A549 (cell line): ENCODE data around the gene MYO5C. TPM values are rescaled to one million over a fixed set of nuclear protein-coding genes. Genes with fewer than 3 reads are reported as not detected.
A peak's percentile ranks its signal among the peaks of the same experiment; 100 is the strongest.

ENCODE experiments used
- ATAC-seq, 2 experiments: fragments of 200-7000 bp in 1 of 2; fragments of >200 bp in 1 of 2; cut with Nextera tagmentation in 1 of 2; cut with Tn5 transposase in 1 of 2; 3 replicates each; pipeline versions ENCODE4 v1.8.0 to v1.9.1; 2018 to 2020; ENCODE audit warnings: mild to moderate bottlenecking in 1 of 2, moderate library complexity in 1 of 2
- CTCF ChIA-PET: fragments of 300-600 bp; sonication (Branson Sonifier 250); formaldehyde crosslinking; extraction: SDS; loops from one replicate; lab custom pipeline; 2021; ENCODE audit warnings: antibody characterized with exemption, inconsistent platforms; lab: Yijun Ruan, JAX
- POLR2A ChIA-PET: fragments of 350-600 bp; formaldehyde crosslinking; extraction: SDS; loops from one replicate; lab custom pipeline; 2021; ENCODE audit warnings: antibody characterized with exemption, inconsistent platforms; lab: Yijun Ruan, JAX
- DNase-seq, 2 experiments: peaks; one replicate each; pipeline versions ENCODE4 v3.0.0 to v3.0.0-alpha.2; 2011 to 2016; ENCODE audit warnings: low read depth in 1 of 2, low spot score in 1 of 2
- FAIRE-seq: peaks from 2 replicates; lab custom pipeline; 2011; peaks lifted over from hg19 to GRCh38; lab: Jason Lieb, UNC
- H3K27ac ChIP-seq, 2 experiments: fragments of >200 bp; sonication (Bioruptor Twin); formaldehyde crosslinking; 3 replicates each; pipeline ENCODE4 v1.5.1; 2016 to 2017
- H3K4me1 ChIP-seq: fragments of >200 bp; sonication (Bioruptor Twin); formaldehyde crosslinking; 3 replicates; pipeline ENCODE4 v1.6.1; 2016
- H3K4me2 ChIP-seq: fragments of >200 bp; sonication (Bioruptor Twin); formaldehyde crosslinking; 3 replicates; pipeline ENCODE4 v1.6.1; 2016
- H3K4me3 ChIP-seq: fragments of >200 bp; sonication (Bioruptor Twin); formaldehyde crosslinking; 3 replicates; pipeline ENCODE4 v1.5.1; 2016
- H3K9me3 ChIP-seq: fragments of >200 bp; sonication (Bioruptor Twin); formaldehyde crosslinking; 3 replicates; pipeline ENCODE4 v1.6.1; 2016
- BCL3 ChIP-seq: fragments of >200 bp; sonication (Bioruptor Twin); formaldehyde crosslinking; IDR thresholded peaks from 3 replicates; pipeline ENCODE4 v1.6.1; 2016
- BHLHE40 ChIP-seq: IDR thresholded peaks from 2 replicates; pipeline ENCODE4 v1.6.1; 2012; ENCODE audit warnings: low read depth, low read length, inconsistent platforms
- CTCF ChIP-seq: fragments of >200 bp; sonication (Bioruptor Twin); formaldehyde crosslinking; IDR thresholded peaks from 3 replicates; pipeline ENCODE4 v1.5.1; 2016
- EHMT2 ChIP-seq: fragments of 200-600 bp; sonication (generic); IDR thresholded peaks from 2 replicates; pipeline ENCODE4 v1.6.1; 2016; ENCODE audit warnings: antibody characterized with exemption, low read depth, mild to moderate bottlenecking, moderate library complexity
- EP300 ChIP-seq, 2 experiments: fragments of >200 bp; sonication (Bioruptor Twin); formaldehyde crosslinking; IDR thresholded peaks; 2 replicates in 1 of 2; 3 replicates in 1 of 2; pipeline ENCODE4 v1.6.1; 2016 to 2017
- FOSL2 ChIP-seq, 2 experiments: fragments of 450-650 bp in 1 of 2; fragments of >200 bp in 1 of 2; sonication (Bioruptor Twin) in 1 of 2; formaldehyde crosslinking; IDR thresholded peaks; 2 replicates each; pipeline versions ENCODE4 v1.5.0 to v1.6.1; 2016 to 2020; ENCODE audit warnings: mild to moderate bottlenecking in 1 of 2, moderate library complexity in 1 of 2
- JUN ChIP-seq, 2 experiments: fragments of >200 bp; sonication (Bioruptor Twin); formaldehyde crosslinking; IDR thresholded peaks; 2 replicates in 1 of 2; 3 replicates in 1 of 2; pipeline ENCODE4 v1.6.1; 2016 to 2017
- MAFK ChIP-seq: fragments of 450-650 bp; IDR thresholded peaks from 2 replicates; pipeline ENCODE4 v1.6.1; 2014; ENCODE audit not compliant: partially characterized antibody
- MAX ChIP-seq: IDR thresholded peaks from 2 replicates; pipeline ENCODE4 v1.6.1; 2012
- PHF8 ChIP-seq: fragments of 200-600 bp; sonication (generic); IDR thresholded peaks from 2 replicates; pipeline ENCODE4 v1.6.1; 2016; ENCODE audit warnings: low read depth, mild to moderate bottlenecking, antibody characterized with exemption, moderate library complexity, borderline replicate concordance
- POLR2A ChIP-seq: IDR thresholded peaks from 2 replicates; pipeline ENCODE4 v1.6.1; 2012; ENCODE audit warnings: mild to moderate bottlenecking, low read length
- POLR2AphosphoS2 ChIP-seq: conservative IDR thresholded peaks from 2 replicates; pipeline ENCODE4 v1.6.1; 2012; ENCODE audit warnings: low read length, improper control_type of control experiment, inconsistent platforms
- RARB ChIP-seq: fragments of 250-450 bp; sonication (Bioruptor Pico); IDR thresholded peaks from 2 replicates; pipeline ENCODE4 v1.8.0; 2021; ENCODE audit warnings: mild to moderate bottlenecking, moderate library complexity
- TP53 ChIP-seq: fragments of 250-450 bp; sonication (Bioruptor Pico); IDR thresholded peaks from 2 replicates; pipeline ENCODE4 v1.5.0; 2021; ENCODE audit warnings: mild to moderate bottlenecking, moderate library complexity
- ZFP36 ChIP-seq: fragments of 450-650 bp; IDR thresholded peaks from 2 replicates; pipeline ENCODE4 v1.6.1; 2014; ENCODE audit warnings: borderline replicate concordance; ENCODE audit not compliant: partially characterized antibody
- WGBS: methylation state at CpG from one replicate; pipeline ENCODE4 v1.1.6; 2017; ENCODE audit errors: missing lambda C conversion rate; 5-methylcytosine and 5-hydroxymethylcytosine counted together
- polyA plus RNA-seq, 4 experiments: library from polyadenylated mRNA; depleted of rRNA in 3 of 4; stranded (reverse); fragments of >200 nt; fragmentation: RNase III in 1 of 4; extraction: RNeasy Plus Mini Kit Qiagen cat#74134 plus additional on column Dnase treatment in 1 of 4; gene quantifications; 2 replicates in 3 of 4; 3 replicates in 1 of 4; pipeline ENCODE4 v1.2.3, GENCODE V29; 2011 to 2017
- TF ChIP-seq, protein P1 (sequence below): fragments of 450-650 bp; IDR thresholded peaks from 2 replicates; pipeline ENCODE4 v1.6.1; 2014; ENCODE audit warnings: antibody characterized with exemption
- TF ChIP-seq, protein P2 (sequence below): IDR thresholded peaks from 2 replicates; pipeline ENCODE4 v1.6.1; 2012; ENCODE audit warnings: low read depth, borderline replicate concordance
- TF ChIP-seq, protein P3 (sequence below): fragments of >200 bp; sonication (Bioruptor Twin); formaldehyde crosslinking; IDR thresholded peaks from 2 replicates; pipeline ENCODE4 v1.6.1; 2016
- TF ChIP-seq, protein P4 (sequence below): fragments of 200-600 bp; sonication (generic); IDR thresholded peaks from 2 replicates; pipeline ENCODE4 v1.6.1; 2016; ENCODE audit warnings: antibody characterized with exemption, mild to moderate bottlenecking, moderate library complexity
- TF ChIP-seq, protein P5 (sequence below): fragments of 150-350 bp; IDR thresholded peaks from 2 replicates; pipeline ENCODE4 v1.6.1; 2014; ENCODE audit warnings: low read depth, mild to moderate bottlenecking, low read length

The MYO5C gene
- polyA plus RNA-seq, 2 of the 4 experiments (the other 2 are of a cell fraction), result 6.2 to 27.6 TPM

DNA sequence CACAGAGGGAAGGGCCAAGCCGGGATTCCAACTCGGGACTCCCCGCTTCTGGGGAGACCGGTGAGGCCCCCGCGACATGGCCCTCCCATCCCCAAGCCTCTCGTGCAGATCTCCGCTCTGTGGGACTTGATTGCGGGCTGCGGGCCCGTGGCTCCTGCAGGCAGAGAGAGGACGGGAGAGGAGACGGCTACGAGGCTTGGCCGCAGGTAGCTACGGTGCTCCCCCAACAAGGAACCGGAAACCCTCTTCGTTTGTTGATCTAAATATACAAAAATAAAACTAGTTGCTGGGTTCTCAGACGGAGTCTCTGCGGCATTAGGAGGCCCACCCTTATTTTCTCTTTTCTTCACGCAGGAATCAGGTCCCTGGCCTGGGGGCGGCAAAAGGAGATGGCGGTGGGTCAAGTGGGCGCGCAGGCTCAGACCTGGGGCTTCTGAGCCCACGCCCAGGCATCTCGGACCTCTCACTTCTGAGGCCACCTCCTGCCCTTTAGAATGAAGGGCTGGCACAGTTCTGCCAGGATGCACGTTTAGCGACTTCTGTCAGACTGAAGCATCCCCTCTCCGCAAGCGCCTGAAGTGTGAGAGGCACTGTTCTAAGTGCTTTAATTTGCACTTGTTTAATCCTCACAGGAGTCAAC, 115.3 kb downstream of the MYO5C start:
- POLR2A ChIA-PET, result interaction anchor here (0.6 to 2.2 kb wide), 14 partner anchors 8 to 210 kb away, joined by 3 to 11 read pairs (median 4); partner anchors contain the start of genes LEO1 and MAPK6

DNA sequence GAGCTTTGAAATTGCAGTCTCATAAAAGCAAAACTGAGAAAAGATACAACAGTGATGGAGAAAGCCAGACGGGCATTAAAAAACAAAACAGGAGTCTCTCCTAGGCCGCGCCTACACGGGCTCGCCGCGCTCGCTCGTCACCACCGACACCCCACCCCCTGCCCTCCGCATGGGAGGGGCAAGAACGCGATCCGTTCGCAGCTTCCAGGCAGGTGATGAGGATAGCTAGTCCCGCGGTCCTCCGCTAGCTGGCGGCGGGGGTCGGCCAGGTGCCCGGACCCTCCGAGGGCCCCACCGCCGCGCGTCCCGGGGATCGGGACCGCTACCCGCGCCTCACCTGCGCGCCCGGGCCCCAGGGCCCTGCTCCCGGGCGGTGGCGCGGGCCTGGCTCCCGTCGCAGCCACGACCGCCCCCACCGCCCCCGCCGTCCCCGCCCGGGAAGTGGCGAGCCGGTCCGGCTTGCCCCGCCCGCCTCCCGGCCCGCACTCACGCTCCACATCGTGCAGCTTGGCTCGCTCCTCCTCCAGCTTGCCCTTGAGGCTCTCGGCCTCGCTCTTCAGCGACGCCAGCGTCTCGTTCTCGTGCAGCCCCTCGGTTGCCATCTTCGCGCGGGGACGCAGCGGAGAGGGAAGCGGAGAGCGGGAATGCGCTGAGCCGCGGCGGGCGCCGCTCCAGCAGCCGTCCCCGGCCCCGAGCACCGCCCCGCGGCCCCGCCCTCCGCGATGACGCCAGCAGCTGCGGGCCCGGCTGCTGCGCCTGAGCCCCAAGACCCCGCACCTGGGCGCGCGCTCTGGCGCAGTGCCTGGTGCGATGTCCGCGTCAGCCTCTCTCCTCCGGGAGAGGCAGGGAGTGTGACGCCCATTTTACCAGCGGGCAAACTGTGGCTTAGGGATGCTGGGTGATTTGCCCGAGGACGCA, 116.1 kb downstream of the MYO5C start:
- Histone ChIP-seq H3K27ac (peak overlapping the region; percentile 92 to 97), H3K4me1 (peaks cover 12% of the 10 kb centered on the region), H3K4me3 (peak overlapping the region; percentile 68), H3K9me3 (no peaks in the 10 kb centered on the region), H3K4me2 (peak overlapping the region; percentile 91)
- TF ChIP-seq BCL3 (peak; percentile 93), BHLHE40 (no peak), POLR2AphosphoS2 (no peak), PHF8 (peak; percentile 64), CTCF (peak; percentile 15; the same call in 1 of the 3 replicates), TP53 (no peak), JUN (IDR thresholded peaks at IDR 0.05) (peak; percentile 83 to 87; a peak in 4 of 5 replicates), MAX (peak; percentile 63), POLR2A (peak; percentile 90)
- TF ChIP-seq, protein P1, sequence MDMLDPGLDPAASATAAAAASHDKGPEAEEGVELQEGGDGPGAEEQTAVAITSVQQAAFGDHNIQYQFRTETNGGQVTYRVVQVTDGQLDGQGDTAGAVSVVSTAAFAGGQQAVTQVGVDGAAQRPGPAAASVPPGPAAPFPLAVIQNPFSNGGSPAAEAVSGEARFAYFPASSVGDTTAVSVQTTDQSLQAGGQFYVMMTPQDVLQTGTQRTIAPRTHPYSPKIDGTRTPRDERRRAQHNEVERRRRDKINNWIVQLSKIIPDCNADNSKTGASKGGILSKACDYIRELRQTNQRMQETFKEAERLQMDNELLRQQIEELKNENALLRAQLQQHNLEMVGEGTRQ, result no peak
- TF ChIP-seq, protein P2, sequence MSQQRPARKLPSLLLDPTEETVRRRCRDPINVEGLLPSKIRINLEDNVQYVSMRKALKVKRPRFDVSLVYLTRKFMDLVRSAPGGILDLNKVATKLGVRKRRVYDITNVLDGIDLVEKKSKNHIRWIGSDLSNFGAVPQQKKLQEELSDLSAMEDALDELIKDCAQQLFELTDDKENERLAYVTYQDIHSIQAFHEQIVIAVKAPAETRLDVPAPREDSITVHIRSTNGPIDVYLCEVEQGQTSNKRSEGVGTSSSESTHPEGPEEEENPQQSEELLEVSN, result peak; percentile 73
- TF ChIP-seq, protein P3, sequence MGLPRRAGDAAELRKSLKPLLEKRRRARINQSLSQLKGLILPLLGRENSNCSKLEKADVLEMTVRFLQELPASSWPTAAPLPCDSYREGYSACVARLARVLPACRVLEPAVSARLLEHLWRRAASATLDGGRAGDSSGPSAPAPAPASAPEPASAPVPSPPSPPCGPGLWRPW, result no peak
- 2% methylated on average over 52 of the region's 105 CpGs for WGBS
- FAIRE-seq (peak; percentile 84), DNase-seq (peak; percentile 90 to 98), ATAC-seq (peak; percentile 90 to 92)
- CTCF ChIA-PET, result interaction anchor here (0.7 to 2.5 kb wide), 16 partner anchors 10 to 556 kb away, joined by 3 to 18 read pairs (median 4); no protein-coding TSS in a partner anchor
- POLR2A ChIA-PET, result interaction anchor here (0.6 to 2.2 kb wide), 18 partner anchors 9 to 209 kb away, joined by 3 to 20 read pairs (median 4); partner anchors contain the start of genes LEO1 and MAPK6

More for the DNA sequence above, 115.3 kb downstream of the MYO5C start:
- peak overlapping the region; percentile 92 to 97 for H3K27ac ChIP-seq
- no peak for TF ChIP-seq ZFP36
- TF ChIP-seq, protein P4, sequence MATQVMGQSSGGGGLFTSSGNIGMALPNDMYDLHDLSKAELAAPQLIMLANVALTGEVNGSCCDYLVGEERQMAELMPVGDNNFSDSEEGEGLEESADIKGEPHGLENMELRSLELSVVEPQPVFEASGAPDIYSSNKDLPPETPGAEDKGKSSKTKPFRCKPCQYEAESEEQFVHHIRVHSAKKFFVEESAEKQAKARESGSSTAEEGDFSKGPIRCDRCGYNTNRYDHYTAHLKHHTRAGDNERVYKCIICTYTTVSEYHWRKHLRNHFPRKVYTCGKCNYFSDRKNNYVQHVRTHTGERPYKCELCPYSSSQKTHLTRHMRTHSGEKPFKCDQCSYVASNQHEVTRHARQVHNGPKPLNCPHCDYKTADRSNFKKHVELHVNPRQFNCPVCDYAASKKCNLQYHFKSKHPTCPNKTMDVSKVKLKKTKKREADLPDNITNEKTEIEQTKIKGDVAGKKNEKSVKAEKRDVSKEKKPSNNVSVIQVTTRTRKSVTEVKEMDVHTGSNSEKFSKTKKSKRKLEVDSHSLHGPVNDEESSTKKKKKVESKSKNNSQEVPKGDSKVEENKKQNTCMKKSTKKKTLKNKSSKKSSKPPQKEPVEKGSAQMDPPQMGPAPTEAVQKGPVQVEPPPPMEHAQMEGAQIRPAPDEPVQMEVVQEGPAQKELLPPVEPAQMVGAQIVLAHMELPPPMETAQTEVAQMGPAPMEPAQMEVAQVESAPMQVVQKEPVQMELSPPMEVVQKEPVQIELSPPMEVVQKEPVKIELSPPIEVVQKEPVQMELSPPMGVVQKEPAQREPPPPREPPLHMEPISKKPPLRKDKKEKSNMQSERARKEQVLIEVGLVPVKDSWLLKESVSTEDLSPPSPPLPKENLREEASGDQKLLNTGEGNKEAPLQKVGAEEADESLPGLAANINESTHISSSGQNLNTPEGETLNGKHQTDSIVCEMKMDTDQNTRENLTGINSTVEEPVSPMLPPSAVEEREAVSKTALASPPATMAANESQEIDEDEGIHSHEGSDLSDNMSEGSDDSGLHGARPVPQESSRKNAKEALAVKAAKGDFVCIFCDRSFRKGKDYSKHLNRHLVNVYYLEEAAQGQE, result no peak
- no peak for TF ChIP-seq EHMT2
- TF ChIP-seq, protein P5, sequence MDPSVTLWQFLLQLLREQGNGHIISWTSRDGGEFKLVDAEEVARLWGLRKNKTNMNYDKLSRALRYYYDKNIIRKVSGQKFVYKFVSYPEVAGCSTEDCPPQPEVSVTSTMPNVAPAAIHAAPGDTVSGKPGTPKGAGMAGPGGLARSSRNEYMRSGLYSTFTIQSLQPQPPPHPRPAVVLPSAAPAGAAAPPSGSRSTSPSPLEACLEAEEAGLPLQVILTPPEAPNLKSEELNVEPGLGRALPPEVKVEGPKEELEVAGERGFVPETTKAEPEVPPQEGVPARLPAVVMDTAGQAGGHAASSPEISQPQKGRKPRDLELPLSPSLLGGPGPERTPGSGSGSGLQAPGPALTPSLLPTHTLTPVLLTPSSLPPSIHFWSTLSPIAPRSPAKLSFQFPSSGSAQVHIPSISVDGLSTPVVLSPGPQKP, result no peak
- no peak for TF ChIP-seq JUN (IDR thresholded peaks at IDR 0.05)
- no peak for TF ChIP-seq RARB (CRISPR knock-in tag)
- TF ChIP-seq FOSL2 (IDR thresholded peaks at IDR 0.05), result no peak
- no peak for TF ChIP-seq FOSL2 (CRISPR knock-in tag; IDR thresholded peaks at IDR 0.05)
- no peak for TF ChIP-seq MAFK
- TF ChIP-seq PHF8, result no peak
- TF ChIP-seq BHLHE40, result no peak
- no peak for TF ChIP-seq EP300 (IDR thresholded peaks at IDR 0.05)
- peak overlapping the region; percentile 68 for H3K4me3 ChIP-seq
- peak overlapping the region; percentile 91 for H3K4me2 ChIP-seq
- WGBS, result 46% methylated on average over 27 of the region's 31 CpGs
- no peak for FAIRE-seq
- peaks cover 12% of the 10 kb centered on the region for H3K4me1 ChIP-seq
- no peak for DNase-seq
- H3K9me3 ChIP-seq, result no peaks in the 10 kb centered on the region
- CTCF ChIA-PET, result interaction anchor here (1.1 to 2.4 kb wide), 4 partner anchors 18 to 555 kb away, joined by 3 to 18 read pairs (median 4); no protein-coding TSS in a partner anchor
- peak; percentile 12 to 33; a peak in 5 of 6 replicates for ATAC-seq
